ENCODE data around the gene GNB1.
A peak's percentile ranks its signal among the peaks of the same experiment; 100 is the strongest.
"Not testable (repeated sequence)": the region's sequence is repeated elsewhere in the genome, so short reads cannot be mapped to it uniquely, and the experiment has no call there.

The GNB1 gene

DNA sequence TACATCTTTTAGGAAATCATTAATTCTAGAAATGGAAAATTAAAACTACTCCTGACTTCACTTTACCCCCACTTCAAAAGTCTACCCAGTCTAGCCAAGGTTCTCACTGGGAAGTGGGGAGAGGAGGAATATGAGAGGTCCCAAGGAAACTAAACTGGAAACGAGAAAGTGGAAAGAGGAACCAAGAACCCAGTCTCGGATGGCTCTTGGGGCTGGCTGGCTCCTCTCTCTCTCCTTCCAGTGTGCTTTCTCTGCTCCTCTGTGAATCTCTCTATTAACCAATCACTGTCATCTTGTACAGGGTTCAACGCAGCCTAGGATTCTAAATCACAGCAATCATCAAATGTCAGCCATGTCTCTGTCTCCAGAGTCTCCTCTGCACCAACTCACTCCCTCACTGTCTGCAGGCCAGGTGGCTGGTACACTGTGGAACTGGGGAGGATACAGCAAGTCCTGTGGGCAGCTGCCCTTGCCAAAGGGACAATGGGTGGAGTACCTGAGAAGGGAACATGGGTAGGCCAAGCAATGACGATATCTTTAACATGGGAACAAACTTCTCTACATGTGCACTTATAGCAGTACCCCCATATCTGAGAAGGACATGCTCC, 33.7 kb downstream of the GNB1 start:
- no peak for DNase-seq

- not testable (repeated sequence) for DNase-seq
Measured at GRCh38 chr1:1856161-1856560, 34.7 kb downstream of the GNB1 start.

DNA sequence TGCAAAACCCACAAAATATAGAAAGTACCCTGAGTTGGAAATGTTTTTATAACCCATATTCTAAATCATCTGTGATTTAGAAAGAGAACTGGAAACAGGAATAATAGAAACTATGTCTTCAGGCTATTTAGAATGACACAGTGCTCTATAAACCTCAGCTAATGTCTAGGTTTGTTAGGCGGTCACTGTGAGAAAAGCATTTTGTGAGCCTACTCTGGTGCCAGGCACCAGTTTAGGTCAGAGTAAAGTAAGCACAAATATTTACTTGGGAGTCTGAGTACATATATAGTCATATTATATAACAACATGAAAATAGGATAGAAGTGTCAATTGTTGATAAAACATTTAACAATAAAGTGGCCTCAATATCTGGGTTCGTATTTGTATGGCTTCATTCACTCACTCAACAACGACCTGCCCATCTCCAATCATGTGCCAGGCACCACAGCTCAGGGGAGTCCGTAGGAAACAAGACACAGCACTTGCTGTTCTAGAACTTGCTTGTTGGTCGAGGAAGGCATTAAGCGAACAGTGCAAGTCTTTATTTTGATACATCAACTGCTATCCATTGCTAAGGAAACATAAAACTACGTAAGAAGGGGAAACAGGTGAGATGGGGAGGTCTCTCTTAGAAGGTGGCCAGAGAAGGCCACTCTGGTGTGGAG, 37.2 kb downstream of the GNB1 start:
- DNase-seq = no peak

GRCh38 chr1:1852619-1853414, 38.1 kb downstream of the GNB1 start:
- no peak for DNase-seq

DNA sequence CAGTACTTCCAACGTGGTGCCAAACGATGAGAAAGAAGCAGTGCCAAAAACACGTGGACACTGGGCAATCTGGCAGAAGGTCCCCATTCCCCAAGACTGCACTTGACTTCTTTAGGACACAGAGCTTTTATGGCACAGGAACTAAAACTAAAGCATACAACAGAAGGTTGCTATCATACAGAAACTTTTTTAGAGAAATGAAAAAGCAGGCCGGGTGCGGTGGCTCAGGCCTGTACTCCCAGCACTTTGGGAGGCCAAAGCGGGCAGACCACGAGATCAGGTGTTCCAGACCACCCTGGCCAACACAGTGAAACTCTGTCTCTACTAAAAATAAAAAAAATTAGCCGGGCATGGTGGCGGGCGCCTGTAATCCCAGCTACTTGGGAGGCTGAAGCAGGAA, 43.0 kb downstream of the GNB1 start:
- no peak for DNase-seq

- DNase-seq = peak; percentile 70
Measured at GRCh38 chr1:1847061-1847850, 43.6 kb downstream of the GNB1 start.

- DNase-seq = no peak
Measured at GRCh38 chr1:1846386-1846918, 44.4 kb downstream of the GNB1 start.

DNA sequence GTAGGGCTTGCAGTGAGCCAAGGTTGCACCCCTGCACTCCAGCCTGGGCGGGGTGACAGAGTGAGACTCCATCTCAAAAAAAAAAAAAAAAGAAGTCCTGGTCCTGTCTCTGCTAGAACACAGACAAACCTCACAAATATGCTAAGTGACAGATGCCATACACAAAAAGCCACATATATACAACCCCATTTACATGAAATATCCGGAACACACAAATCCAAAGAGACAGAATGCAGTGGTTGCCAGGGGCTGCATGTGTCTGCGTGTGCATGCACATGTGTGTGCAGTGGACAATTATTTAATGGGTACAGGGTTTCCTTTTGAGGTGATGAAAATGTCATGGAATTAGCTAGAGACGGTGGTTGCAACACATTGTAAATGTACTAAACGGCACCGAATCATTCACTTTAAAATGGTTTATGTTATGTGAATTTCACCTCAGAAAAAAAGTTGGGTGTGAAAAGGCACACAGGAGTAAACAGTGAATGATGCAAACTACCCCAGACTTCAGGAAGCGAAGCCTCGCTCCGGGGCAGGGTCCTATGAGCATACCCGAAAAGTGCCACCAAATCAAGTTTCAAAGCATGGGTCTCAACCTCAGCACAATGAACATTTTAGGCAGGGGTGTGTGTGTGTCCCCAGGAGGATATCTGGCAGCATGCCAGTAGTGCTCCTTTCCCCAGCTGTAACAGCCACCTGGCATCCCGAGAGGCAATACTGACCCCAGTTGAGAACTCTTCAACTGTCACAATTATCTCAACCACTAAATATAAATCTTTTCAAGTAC, 48.3 kb downstream of the GNB1 start:
- DNase-seq = peak; percentile 56

DNA sequence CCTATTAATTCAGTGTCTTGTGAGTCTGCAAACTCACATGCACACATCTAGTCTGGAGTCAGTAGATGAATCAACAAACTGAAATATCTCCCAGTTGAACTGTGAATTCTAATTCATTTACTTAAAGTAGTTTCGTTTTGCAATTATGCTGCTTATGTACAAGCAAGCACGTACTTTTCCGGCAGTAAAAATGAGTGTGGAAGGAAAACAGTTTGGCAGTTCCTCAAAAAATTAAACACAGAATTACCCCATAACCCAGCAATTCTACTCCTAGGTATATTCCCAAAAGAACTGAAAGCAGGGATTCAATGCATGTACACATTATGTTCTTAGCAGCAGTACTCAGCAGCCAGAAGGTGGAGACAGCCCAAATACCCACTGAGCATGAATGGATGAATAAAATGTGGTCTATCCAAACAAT, 49.3 kb downstream of the GNB1 start:
- no peak for DNase-seq

- DNase-seq = no peak
Measured at GRCh38 chr1:1839311-1839965, 51.4 kb downstream of the GNB1 start.

GRCh38 chr1:1836119-1836518, 54.8 kb downstream of the GNB1 start:
- no peak for DNase-seq

DNA sequence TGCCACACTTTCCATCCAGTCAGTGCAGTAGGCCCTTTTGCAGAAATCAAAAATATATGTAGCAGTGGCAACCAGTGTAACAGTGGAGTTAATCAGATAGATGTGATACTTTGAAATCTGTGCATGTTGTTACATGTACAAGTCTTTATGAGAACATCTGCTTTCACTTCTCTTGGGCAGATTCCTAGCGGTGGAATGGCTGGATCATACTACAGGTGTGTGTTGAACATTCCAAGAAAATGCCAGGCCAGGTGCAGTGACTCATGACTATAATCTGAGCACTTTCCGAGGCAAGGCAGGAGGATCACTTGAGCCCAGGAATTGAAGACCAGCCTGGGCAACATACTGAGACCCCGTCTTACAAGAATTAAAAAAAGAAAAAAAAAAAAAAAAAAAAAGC, 55.3 kb downstream of the GNB1 start:
- DNase-seq = no peak

DNA sequence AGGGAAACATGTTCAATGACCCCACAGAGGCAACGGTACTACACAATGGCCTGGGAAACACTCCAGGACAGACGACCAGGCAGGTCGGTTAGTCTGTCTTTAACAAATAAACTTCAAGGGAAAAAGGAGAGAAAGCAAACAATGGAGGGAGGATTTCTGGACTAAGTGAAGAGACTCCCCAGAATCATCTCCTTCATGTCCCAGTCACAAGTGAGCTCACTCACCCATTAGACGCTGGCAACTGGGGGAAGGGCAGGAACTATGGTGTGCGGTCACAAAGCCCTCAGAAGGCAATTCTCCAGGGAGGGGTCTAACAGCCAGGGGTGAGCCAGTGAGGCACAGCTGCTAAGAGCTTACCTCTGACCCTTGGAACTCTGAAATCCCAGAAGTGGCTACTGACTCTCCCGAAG, 57.0 kb downstream of the GNB1 start:
- peak; percentile 34 for DNase-seq

DNA sequence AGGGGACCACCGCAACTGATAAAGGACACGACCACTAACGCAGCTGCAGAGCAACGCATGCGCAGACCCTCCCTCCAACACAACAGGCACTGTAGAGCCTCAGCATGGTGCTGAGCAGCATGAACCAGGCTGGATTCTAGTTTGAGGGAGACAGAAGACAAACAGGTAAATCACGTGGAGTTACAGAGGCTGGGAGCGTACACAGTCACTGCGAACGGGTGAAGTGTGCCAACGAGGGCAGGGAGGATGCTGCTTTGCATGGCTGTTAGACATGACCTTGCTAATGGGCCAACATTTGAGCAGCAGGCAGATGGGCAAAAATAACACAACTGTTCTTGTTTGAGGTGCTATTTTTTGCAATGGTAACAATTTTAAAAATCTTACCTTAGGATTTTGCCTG, 57.4 kb downstream of the GNB1 start:
- DNase-seq = no peak

DNA sequence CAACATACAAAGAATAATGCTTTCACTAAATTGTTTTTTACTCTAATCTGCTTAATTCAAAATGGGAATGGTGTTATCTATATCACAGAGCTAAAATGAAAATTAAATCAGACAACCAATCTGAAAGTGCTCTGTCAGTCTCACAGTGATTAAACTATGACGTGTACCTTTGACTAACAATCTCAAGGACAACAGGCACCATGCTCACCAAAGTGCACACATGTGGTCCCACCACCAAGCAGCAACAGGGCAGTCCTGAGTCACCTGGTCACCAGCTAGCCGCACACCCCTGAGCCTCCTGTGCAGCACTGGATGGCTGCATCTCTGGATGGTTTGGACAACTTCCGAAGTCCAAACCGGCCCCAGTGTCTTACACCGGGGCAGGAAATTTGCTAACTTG, 58.1 kb downstream of the GNB1 start:
- no peak for DNase-seq

DNA sequence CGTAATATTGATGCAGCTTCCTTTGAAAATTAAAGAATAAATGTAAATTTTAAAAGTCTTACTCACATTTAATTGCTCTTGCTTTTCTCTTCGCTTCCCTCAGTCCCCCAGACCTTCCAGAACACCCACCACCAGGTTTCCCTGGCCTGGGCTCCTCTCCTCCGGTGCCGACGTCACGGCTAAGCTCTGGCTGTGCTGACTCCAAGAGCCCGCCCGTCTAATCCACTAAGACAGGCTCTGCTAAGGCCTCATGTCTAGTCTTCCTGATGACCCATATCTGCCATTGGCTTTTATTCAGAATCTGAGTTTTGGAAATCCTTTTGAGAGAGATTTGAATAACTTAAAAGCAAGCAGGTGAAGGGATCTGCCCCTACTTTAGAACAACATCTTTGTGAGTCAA, 58.7 kb downstream of the GNB1 start:
- DNase-seq = no peak

DNA sequence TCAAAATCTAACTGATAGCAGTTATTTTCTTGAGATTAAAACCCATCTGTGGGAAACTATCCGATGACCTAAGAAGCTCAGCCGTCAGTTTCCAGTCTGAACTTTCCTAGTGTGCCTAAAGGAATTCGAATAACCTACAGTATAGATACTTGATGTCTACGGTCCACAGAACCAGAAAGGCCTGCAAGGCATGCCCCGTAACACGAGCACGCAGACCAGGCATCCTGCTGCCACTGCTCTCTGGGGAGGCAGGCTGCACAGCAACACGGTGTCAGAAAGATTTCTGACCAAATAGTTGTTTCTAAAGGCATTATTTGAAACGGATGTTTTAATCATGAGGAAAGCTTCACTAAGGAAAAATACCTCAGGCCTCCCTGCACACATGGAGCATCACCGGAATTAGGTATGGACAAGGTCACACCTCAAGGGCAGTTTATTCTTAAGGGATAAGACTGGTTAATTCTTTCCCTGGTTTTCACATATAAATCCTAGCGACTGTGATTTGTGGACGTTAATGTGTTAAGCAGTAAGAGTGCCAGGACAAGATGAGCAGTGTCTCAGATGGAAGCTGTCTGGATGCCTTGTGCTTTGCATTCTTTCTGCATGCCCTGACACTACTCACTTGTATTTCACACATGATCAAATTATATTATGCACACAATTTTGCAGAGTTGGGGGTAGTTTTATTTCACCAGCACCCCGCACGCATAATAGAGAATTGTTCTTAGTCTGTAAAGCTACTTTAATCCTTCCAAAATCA, 63.6 kb downstream of the GNB1 start:
- no peak for DNase-seq

DNA sequence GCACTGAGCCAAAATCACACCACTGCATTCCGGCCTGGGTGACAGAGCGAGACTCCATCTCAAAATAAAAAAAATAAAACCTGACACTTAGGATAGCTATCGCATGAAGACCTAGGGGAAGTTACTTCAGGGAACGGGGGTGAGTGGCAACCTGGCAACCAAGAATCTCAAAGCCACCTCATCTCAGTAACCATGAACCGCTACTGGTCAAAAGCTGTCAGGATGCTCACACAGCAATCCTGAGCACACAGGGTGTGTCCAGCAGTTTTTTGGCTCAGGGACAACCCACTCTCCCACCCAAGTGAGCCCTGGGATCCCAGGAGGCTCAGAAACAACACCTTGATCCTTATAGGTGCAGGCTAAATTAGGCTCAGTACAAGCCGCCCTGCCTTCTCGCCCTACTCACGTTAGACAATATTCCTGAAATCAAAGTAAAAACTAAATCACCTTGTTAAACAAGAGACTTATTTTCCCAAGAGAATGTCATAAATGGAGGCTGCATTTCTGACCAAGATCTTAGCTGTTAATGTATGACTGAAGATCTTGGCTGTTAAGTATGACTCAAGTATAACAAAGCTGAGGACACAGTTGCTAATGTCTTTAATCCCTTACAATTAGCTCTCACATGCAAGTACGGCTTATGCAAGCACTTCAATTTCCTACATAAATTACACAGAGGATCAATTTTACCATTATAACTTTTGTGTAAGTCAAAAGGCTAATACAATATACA, 64.4 kb downstream of the GNB1 start:
- no peak for DNase-seq

DNA sequence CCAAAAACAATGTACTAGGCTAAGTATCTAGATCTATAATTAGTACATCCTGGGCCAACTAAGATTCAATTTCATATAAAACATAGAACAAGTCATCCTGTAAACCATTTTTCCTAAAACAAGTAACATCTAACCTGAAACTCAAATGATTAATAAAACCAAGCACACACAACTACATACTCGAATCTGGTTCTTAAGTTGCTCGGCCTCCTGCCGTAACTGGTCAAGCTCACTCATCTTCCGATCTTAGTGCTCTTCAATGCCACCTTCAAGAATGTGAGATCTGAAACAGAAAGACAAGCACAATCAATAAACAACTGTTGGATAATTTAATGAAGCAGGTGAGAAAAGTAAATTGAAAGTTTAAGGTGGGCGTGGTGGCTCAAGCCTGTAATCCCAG, 65.7 kb downstream of the GNB1 start:
- DNase-seq = no peak

DNA sequence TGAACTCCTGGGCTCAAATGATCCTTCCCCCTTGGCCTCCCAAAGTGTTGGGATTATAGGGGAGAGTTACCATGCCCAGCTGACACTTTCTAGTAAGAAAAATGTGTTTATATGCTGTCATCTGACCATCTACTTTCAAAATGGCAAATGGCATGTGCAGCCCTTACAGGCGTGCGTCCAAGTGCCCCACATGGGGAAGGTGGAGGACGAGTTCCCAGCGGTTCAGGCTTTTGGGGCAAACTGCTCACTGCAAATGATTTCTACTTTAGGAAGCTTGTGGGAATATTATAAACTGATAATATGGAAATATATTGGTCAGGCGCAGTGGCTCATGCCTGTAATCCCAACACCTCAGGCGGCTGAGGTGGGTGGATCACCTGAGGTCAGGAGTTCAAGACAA, 71.1 kb downstream of the GNB1 start:
- DNase-seq = no peak

All from femur (tissue), 1 donor.